ENCODE data around the gene DAPK1.

GRCh38 chr9:87518702-87519335 lies 21.2 kb downstream of the DAPK1 start:
- TF ChIP-seq CTCF (IDR thresholded peaks at IDR 0.05): no peak
- no peak for TF ChIP-seq POLR2A (IDR thresholded peaks at IDR 0.05)

Measured in testis (tissue), 2 donors.